Measurements from ENCODE around the gene TSEN15.

DNA sequence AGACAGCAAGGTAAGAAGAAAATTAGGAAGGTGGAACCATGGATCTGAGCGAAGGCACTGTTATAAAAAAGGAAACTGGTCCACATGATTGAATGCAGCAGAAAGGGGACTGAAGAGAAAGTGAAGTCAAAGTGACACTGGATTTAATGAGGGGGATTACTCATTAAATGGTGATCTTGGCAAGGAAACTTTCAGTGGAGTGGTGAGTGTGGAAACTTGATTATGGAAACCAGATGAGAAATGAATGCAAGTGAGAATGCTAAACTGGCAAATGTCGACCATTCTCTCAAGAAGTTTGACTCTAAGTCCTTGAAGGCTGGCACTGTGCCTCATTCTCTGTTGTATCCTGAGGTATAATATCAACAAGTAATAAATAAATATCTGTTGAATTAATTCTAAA lies 37.3 kb upstream of the TSEN15 start:
- TF ChIP-seq, protein P1, sequence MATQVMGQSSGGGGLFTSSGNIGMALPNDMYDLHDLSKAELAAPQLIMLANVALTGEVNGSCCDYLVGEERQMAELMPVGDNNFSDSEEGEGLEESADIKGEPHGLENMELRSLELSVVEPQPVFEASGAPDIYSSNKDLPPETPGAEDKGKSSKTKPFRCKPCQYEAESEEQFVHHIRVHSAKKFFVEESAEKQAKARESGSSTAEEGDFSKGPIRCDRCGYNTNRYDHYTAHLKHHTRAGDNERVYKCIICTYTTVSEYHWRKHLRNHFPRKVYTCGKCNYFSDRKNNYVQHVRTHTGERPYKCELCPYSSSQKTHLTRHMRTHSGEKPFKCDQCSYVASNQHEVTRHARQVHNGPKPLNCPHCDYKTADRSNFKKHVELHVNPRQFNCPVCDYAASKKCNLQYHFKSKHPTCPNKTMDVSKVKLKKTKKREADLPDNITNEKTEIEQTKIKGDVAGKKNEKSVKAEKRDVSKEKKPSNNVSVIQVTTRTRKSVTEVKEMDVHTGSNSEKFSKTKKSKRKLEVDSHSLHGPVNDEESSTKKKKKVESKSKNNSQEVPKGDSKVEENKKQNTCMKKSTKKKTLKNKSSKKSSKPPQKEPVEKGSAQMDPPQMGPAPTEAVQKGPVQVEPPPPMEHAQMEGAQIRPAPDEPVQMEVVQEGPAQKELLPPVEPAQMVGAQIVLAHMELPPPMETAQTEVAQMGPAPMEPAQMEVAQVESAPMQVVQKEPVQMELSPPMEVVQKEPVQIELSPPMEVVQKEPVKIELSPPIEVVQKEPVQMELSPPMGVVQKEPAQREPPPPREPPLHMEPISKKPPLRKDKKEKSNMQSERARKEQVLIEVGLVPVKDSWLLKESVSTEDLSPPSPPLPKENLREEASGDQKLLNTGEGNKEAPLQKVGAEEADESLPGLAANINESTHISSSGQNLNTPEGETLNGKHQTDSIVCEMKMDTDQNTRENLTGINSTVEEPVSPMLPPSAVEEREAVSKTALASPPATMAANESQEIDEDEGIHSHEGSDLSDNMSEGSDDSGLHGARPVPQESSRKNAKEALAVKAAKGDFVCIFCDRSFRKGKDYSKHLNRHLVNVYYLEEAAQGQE (IDR thresholded peaks at IDR 0.05) = no peak
- TF ChIP-seq, protein P2, sequence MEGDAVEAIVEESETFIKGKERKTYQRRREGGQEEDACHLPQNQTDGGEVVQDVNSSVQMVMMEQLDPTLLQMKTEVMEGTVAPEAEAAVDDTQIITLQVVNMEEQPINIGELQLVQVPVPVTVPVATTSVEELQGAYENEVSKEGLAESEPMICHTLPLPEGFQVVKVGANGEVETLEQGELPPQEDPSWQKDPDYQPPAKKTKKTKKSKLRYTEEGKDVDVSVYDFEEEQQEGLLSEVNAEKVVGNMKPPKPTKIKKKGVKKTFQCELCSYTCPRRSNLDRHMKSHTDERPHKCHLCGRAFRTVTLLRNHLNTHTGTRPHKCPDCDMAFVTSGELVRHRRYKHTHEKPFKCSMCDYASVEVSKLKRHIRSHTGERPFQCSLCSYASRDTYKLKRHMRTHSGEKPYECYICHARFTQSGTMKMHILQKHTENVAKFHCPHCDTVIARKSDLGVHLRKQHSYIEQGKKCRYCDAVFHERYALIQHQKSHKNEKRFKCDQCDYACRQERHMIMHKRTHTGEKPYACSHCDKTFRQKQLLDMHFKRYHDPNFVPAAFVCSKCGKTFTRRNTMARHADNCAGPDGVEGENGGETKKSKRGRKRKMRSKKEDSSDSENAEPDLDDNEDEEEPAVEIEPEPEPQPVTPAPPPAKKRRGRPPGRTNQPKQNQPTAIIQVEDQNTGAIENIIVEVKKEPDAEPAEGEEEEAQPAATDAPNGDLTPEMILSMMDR (IDR thresholded peaks at IDR 0.05) = no peak
- TF ChIP-seq ZNF302 (CRISPR knock-in tag; IDR thresholded peaks at IDR 0.05) (no peak), CBX2 (IDR thresholded peaks at IDR 0.05; ENCODE audit: borderline replicate concordance, low read depth) (no peak), KDM1A (IDR thresholded peaks at IDR 0.05; ENCODE audit: low read depth) (no peak), CHD2 (IDR thresholded peaks at IDR 0.05; ENCODE audit: low read length, partially characterized antibody) (no peak), CEBPB (IDR thresholded peaks at IDR 0.05) (no peak), HDAC2 (IDR thresholded peaks at IDR 0.05) (no peak), POLR2A (IDR thresholded peaks at IDR 0.05; ENCODE audit: low read length) (no peak), EP300 (IDR thresholded peaks at IDR 0.05) (no peak), NR3C1 (IDR thresholded peaks at IDR 0.05) (no peak)
- TF ChIP-seq, protein P3, sequence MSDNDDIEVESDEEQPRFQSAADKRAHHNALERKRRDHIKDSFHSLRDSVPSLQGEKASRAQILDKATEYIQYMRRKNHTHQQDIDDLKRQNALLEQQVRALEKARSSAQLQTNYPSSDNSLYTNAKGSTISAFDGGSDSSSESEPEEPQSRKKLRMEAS (IDR thresholded peaks at IDR 0.05) = no peak
- TF ChIP-seq, protein P4, sequence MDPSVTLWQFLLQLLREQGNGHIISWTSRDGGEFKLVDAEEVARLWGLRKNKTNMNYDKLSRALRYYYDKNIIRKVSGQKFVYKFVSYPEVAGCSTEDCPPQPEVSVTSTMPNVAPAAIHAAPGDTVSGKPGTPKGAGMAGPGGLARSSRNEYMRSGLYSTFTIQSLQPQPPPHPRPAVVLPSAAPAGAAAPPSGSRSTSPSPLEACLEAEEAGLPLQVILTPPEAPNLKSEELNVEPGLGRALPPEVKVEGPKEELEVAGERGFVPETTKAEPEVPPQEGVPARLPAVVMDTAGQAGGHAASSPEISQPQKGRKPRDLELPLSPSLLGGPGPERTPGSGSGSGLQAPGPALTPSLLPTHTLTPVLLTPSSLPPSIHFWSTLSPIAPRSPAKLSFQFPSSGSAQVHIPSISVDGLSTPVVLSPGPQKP (IDR thresholded peaks at IDR 0.05; ENCODE audit: low read depth, low read length) = no peak
